MCF 10A (cell line): Measurements from ENCODE around the gene NR1I3. TPM values are rescaled to one million over a fixed set of nuclear protein-coding genes. Genes with fewer than 3 reads are reported as not detected.
A peak's percentile ranks its signal among the peaks of the same experiment; 100 is the strongest.

Experiments
- BruUV-seq: library from RNA; stranded (reverse); fragments of 400-500 nt; replicated peaks from 2 replicates; lab custom pipeline; 2021; lab: Mats Ljungman, UMichigan
- CTCF ChIA-PET: fragments of 300-600 bp; sonication (Branson Sonifier 250); formaldehyde crosslinking; extraction: SDS; loops from one replicate; lab custom pipeline; 2021; ENCODE audit warnings: antibody characterized with exemption, inconsistent platforms; lab: Yijun Ruan, JAX
- POLR2A ChIA-PET: fragments of 300-600, 350-650 bp; sonication (Branson Sonifier 250); formaldehyde crosslinking; extraction: SDS; loops from one replicate; lab custom pipeline; 2020; ENCODE audit warnings: antibody characterized with exemption, inconsistent platforms; lab: Yijun Ruan, JAX
- DNase-seq: peaks from one replicate; pipeline ENCODE4 v3.0.0-alpha.2; 2018; ENCODE audit not compliant: unreplicated experiment
- H3K27ac Mint-ChIP-seq: one replicate; pipeline ENCODE4 v1.8.0; 2022; ENCODE audit warnings: mild to moderate bottlenecking, low read depth, mixed read lengths; ENCODE audit not compliant: unreplicated experiment
- H3K27me3 Mint-ChIP-seq: one replicate; pipeline ENCODE4 v1.8.0; 2022; ENCODE audit warnings: mixed read lengths; ENCODE audit not compliant: insufficient read depth, unreplicated experiment
- H3K36me3 Mint-ChIP-seq: one replicate; pipeline ENCODE4 v1.8.0; 2022; ENCODE audit warnings: mild to moderate bottlenecking, moderate library complexity, mixed read lengths; ENCODE audit not compliant: insufficient read depth, unreplicated experiment
- H3K4me1 Mint-ChIP-seq: one replicate; pipeline ENCODE4 v1.8.0; 2022; ENCODE audit warnings: mixed read lengths; ENCODE audit not compliant: insufficient read depth, unreplicated experiment
- H3K4me3 Mint-ChIP-seq: one replicate; pipeline ENCODE4 v1.8.0; 2022; ENCODE audit warnings: mild to moderate bottlenecking, moderate library complexity, mixed read lengths; ENCODE audit not compliant: unreplicated experiment
- H3K9me3 Mint-ChIP-seq: one replicate; pipeline ENCODE4 v1.8.0; 2022; ENCODE audit warnings: mixed read lengths; ENCODE audit not compliant: unreplicated experiment
- CTCF ChIP-seq: fragments of 200-600 bp; IDR thresholded peaks from one replicate; pipeline ENCODE4 v1.8.0; 2022; ENCODE audit warnings: antibody characterized with exemption, mild to moderate bottlenecking; ENCODE audit not compliant: unreplicated experiment
- intact Hi-C: fragments of 100-400 bp; cut with micrococcal nuclease; formaldehyde crosslinking; loops from 2 replicates; pipeline ENCODE4 v1.14.1; 2022
- microRNA-seq: library from miRNA; unstranded; fragments of <30 nt; microRNA quantifications from one replicate; pipeline ENCODE4 v1.2.0, GENCODE V29; 2022
- total RNA-seq: library from RNA; stranded (reverse); gene quantifications from 2 replicates; pipeline ENCODE4 v1.2.3, GENCODE V29; 2022

Gene NR1I3
- total RNA-seq, 1 experiment from 2014 or later = not detected

GRCh38 chr1:161180639-161181038, 57.4 kb downstream of the NR1I3 start:
- intact Hi-C loops = loop anchor here (1.0 kb wide), 2 partner anchors 45 to 111 kb away; no protein-coding TSS in a partner anchor
- ChIA-PET CTCF (interaction anchor here (0.6 to 5.9 kb wide), 18 partner anchors 9 to 259 kb away, joined by 3 to 115 read pairs (median 5); partner anchors contain the start of genes APOA2, PPOX and TOMM40L), POLR2A (interaction anchor here (0.6 to 5.3 kb wide), 7 partner anchors 14 to 135 kb away, joined by 3 to 58 read pairs (median 7); partner anchors contain the start of genes DEDD, NDUFS2, PPOX and SDHC)
- TF ChIP-seq CTCF = peak; percentile 56
- Mint-ChIP-seq H3K36me3 (no peaks in the 10 kb centered on the region), H3K9me3 (no peaks in the 10 kb centered on the region), H3K27me3 (no peaks in the 10 kb centered on the region), H3K4me1 (peaks cover 33% of the 10 kb centered on the region), H3K4me3 (no peak overlapping the region), H3K27ac (no peak overlapping the region)
- peak; percentile 59 for DNase-seq
- BruUV-seq = no TSS peak

GRCh38 chr1:161179698-161180097, 58.3 kb downstream of the NR1I3 start:
- Mint-ChIP-seq H3K27ac (no peak overlapping the region), H3K4me3 (no peak overlapping the region)

More at GRCh38 chr1:161179698-161180097, 58.3 kb downstream of the NR1I3 start:
- Mint-ChIP-seq H3K9me3 (no peaks in the 10 kb centered on the region), H3K4me1 (peaks cover 34% of the 10 kb centered on the region), H3K27me3 (no peaks in the 10 kb centered on the region), H3K36me3 (peaks cover 7% of the 10 kb centered on the region)
- no TSS peak for BruUV-seq
- DNase-seq = no peak
- intact Hi-C loops = loop anchor here (1.0 kb wide), 2 partner anchors 46 to 112 kb away; no protein-coding TSS in a partner anchor
- no peak for TF ChIP-seq CTCF
- ChIA-PET POLR2A (interaction anchor here (0.7 to 5.3 kb wide), 5 partner anchors 13 to 203 kb away, joined by 3 to 58 read pairs (median 7); partner anchors contain the start of genes NDUFS2, PPOX and USF1), CTCF (interaction anchor here (0.7 to 5.9 kb wide), 9 partner anchors 8 to 1266 kb away, joined by 3 to 115 read pairs (median 6); partner anchors contain the start of genes APOA2, PPOX and TOMM40L)

Small RNA genes within 50 kb of the gene (microRNA-seq; reads per million reads assigned to microRNA genes)
- gene MIR5187 = not detected

Other genes with a start within 250 kb of the NR1I3 start
- gene F11R, start 217.1 kb downstream of the NR1I3 start, total RNA-seq = 73.6 and 76.8 TPM in 2 replicates
- 35.2 and 48.0 TPM in 2 replicates for gene TSTD1, start 199.2 kb downstream of the NR1I3 start, total RNA-seq
- gene USF1, start 192.2 kb downstream of the NR1I3 start, total RNA-seq = 48.8 and 52.8 TPM in 2 replicates
- 0.34 and 0.58 TPM in 2 replicates for gene ARHGAP30, start 168.3 kb downstream of the NR1I3 start, total RNA-seq
- gene NECTIN4, start 148.6 kb downstream of the NR1I3 start, total RNA-seq = 7.0 and 11.2 TPM in 2 replicates
- gene KLHDC9, start 139.8 kb downstream of the NR1I3 start, total RNA-seq = not detected in 2 replicates
- gene PFDN2, start 120.2 kb downstream of the NR1I3 start, total RNA-seq = 514 and 683 TPM in 2 replicates
- 73.4 and 75.4 TPM in 2 replicates for gene NIT1, start 120.1 kb downstream of the NR1I3 start, total RNA-seq
- 63.1 and 73.6 TPM in 2 replicates for gene DEDD, start 105.5 kb downstream of the NR1I3 start, total RNA-seq
- gene UFC1, start 84.2 kb downstream of the NR1I3 start, total RNA-seq = 123 and 125 TPM in 2 replicates
- 33.8 and 36.6 TPM in 2 replicates for gene USP21, start 78.7 kb downstream of the NR1I3 start, total RNA-seq
- gene PPOX, start 71.8 kb downstream of the NR1I3 start, total RNA-seq = 30.3 and 32.4 TPM in 2 replicates
- gene B4GALT3, start 60.7 kb downstream of the NR1I3 start, total RNA-seq = 50.0 and 51.7 TPM in 2 replicates
- not detected in 2 replicates for gene ADAMTS4, start 39.1 kb downstream of the NR1I3 start, total RNA-seq
- gene NDUFS2, start 35.8 kb downstream of the NR1I3 start, total RNA-seq = 139 and 149 TPM in 2 replicates
- gene FCER1G, start 22.9 kb downstream of the NR1I3 start, total RNA-seq = 1.0 and 2.1 TPM in 2 replicates
- gene APOA2, start 14.6 kb downstream of the NR1I3 start, total RNA-seq = not detected in 2 replicates
- 10.0 and 12.3 TPM in 2 replicates for gene TOMM40L, start 12.1 kb downstream of the NR1I3 start, total RNA-seq
- not detected in 2 replicates for gene PCP4L1, start 20.5 kb upstream of the NR1I3 start, total RNA-seq
- 0.29 and 0.37 TPM in 2 replicates for gene MPZ, start 71.8 kb upstream of the NR1I3 start, total RNA-seq
- gene SDHC, start 76.2 kb upstream of the NR1I3 start, total RNA-seq = 204 and 224 TPM in 2 replicates
- not detected in 2 replicates for gene CFAP126, start 129.7 kb upstream of the NR1I3 start, total RNA-seq